Astrocyte of the spinal cord (primary cell): ENCODE results near the gene MED13L.

ENCODE experiments used
- DNase-seq: peaks from one replicate; pipeline ENCODE4 v3.0.0; 2011; ENCODE audit warnings: low read depth, low spot score
- H3K4me3 ChIP-seq: 2 replicates; pipeline ENCODE4 v1.5.1; 2011; ENCODE audit warnings: low read depth, mild to moderate bottlenecking, low read length, moderate library complexity
- in situ Hi-C: cut with HindIII; loops from 2 replicates; pipeline ENCODE4 v1.10.0; 2017; ENCODE audit warnings: low sequenced_read_pairs
- TF ChIP-seq, protein P1 (sequence below): IDR thresholded peaks from 2 replicates; pipeline ENCODE4 v1.5.1; 2012; ENCODE audit warnings: low read depth, mild to moderate bottlenecking, low read length, inconsistent platforms

MED13L gene

GRCh38 chr12:116070444-116070843 lies 207.0 kb downstream of the MED13L start:
- DNase-seq: no peak

GRCh38 chr12:116069943-116070342 lies 207.6 kb downstream of the MED13L start:
- DNase-seq: no peak
- TF ChIP-seq, protein P1, sequence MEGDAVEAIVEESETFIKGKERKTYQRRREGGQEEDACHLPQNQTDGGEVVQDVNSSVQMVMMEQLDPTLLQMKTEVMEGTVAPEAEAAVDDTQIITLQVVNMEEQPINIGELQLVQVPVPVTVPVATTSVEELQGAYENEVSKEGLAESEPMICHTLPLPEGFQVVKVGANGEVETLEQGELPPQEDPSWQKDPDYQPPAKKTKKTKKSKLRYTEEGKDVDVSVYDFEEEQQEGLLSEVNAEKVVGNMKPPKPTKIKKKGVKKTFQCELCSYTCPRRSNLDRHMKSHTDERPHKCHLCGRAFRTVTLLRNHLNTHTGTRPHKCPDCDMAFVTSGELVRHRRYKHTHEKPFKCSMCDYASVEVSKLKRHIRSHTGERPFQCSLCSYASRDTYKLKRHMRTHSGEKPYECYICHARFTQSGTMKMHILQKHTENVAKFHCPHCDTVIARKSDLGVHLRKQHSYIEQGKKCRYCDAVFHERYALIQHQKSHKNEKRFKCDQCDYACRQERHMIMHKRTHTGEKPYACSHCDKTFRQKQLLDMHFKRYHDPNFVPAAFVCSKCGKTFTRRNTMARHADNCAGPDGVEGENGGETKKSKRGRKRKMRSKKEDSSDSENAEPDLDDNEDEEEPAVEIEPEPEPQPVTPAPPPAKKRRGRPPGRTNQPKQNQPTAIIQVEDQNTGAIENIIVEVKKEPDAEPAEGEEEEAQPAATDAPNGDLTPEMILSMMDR: no peak
- in situ Hi-C loops: no loop called here
- no peak overlapping the region for H3K4me3 ChIP-seq

More at GRCh38 chr12:116070444-116070843, 207.0 kb downstream of the MED13L start:
- TF ChIP-seq, protein P1: no peak
- no peak overlapping the region for H3K4me3 ChIP-seq
- in situ Hi-C loops: no loop called here

GRCh38 chr12:116068853-116069252 lies 208.6 kb downstream of the MED13L start:
- DNase-seq: no peak
- H3K4me3 ChIP-seq: no peak overlapping the region
- in situ Hi-C loops: no loop called here
- TF ChIP-seq, protein P1: no peak

DNA sequence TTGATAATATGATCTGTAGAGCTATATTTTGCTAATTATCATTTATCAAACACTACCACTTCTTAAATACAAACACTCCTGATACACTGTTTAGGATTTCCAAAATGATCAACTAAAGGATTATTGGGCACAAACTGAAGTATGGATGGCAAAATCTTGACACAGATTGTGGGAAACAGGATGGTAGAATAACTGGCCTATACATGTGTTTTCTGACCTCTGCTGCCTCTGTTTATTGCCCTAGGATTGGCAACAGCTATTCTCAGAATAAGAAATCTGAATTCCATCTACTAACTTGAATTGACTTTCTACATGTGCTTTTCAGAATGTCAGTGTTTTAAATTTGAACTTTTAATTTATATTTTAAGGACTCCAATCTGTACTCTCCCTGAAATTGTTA lies 209.1 kb downstream of the MED13L start:
- DNase-seq: no peak
- TF ChIP-seq, protein P1: no peak
- no peak overlapping the region for H3K4me3 ChIP-seq
- in situ Hi-C loops: no loop called here

- H3K4me3 ChIP-seq: no peak overlapping the region
- in situ Hi-C loops: no loop called here
- TF ChIP-seq, protein P1: no peak
- no peak for DNase-seq
Measured at GRCh38 chr12:116067892-116068291, 209.6 kb downstream of the MED13L start.

DNA sequence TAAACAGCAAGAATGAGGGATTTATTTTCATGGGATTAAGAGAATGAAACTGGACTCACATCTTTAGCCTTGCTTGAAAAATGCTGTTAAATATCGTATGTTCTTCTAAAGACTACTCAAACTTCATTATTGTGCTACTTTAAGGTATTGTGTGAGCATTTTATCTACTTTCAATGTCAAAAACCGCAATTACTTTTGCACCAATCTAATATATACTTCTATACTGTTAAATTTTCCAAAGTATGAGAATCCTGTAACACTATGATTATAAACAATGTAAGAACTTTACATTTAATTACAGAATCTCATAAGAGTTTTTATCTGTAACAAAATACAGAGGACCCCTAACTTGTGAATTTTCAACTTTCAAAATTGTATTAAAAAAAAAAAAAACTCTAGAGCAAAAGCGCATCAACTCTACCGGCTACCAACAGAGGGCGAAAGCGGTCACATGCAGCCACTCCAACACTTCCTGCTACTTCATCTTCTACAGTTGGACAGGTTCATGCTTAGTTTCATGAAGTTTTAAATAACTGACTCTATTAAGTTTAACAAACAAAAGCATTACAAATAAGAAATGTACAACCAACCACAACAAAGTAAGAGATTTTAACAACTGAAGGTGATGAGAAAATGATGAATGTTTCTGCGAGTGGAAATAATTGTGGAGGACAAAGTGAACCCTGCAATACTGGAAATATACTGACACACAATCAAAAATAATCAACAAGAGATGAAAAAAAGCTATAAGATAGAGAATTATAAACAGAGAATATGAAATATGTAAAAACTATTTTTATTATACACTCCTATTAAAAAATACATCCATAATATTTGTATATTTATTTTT lies 210.9 kb downstream of the MED13L start:
- TF ChIP-seq, protein P1: peak; percentile 89
- H3K4me3 ChIP-seq: no peak overlapping the region
- DNase-seq: no peak
- in situ Hi-C loops: no loop called here
